C4-2B (cell line): ENCODE measurements around the gene RASD1.

Experiments
- ZFX ChIP-seq: fragments of 450-650 bp; IDR thresholded peaks from 2 replicates; pipeline ENCODE4 v1.6.1; 2017
- TF ChIP-seq, protein P1 (sequence below): fragments of 450-650 bp; conservative IDR thresholded peaks from 2 replicates; pipeline ENCODE4 v1.5.1; 2017; ENCODE audit warnings: mild to moderate bottlenecking

DNA sequence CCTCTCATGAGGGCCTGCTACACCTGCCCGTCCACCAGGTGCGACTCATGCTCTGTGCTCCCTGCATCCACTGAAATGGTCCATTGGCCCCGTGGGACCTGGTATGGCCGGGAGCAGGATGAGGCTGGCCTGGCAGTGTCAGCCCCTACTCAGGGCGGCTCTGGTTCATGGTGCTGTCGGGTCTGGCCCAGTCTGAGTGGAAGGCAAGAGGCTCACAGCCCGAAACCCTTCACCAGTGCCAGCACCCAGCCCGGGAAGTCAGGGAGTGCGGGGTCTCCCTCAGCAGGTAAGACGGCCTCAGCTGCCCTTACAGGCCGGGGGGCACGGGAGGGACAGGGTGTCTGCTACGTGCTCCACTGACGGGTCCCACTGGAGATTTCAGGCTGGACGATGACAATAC is 40.5 kb upstream of the RASD1 start:
- TF ChIP-seq, protein P1, sequence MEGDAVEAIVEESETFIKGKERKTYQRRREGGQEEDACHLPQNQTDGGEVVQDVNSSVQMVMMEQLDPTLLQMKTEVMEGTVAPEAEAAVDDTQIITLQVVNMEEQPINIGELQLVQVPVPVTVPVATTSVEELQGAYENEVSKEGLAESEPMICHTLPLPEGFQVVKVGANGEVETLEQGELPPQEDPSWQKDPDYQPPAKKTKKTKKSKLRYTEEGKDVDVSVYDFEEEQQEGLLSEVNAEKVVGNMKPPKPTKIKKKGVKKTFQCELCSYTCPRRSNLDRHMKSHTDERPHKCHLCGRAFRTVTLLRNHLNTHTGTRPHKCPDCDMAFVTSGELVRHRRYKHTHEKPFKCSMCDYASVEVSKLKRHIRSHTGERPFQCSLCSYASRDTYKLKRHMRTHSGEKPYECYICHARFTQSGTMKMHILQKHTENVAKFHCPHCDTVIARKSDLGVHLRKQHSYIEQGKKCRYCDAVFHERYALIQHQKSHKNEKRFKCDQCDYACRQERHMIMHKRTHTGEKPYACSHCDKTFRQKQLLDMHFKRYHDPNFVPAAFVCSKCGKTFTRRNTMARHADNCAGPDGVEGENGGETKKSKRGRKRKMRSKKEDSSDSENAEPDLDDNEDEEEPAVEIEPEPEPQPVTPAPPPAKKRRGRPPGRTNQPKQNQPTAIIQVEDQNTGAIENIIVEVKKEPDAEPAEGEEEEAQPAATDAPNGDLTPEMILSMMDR: no peak
- TF ChIP-seq ZFX: no peak
